Adrenal gland (tissue), 12 donors: ENCODE results near the gene CBX8. TPM values are rescaled to one million over a fixed set of nuclear protein-coding genes. Genes with fewer than 3 reads are reported as not detected.

ENCODE experiments used
- DNase-seq, 7 donors: peaks; one replicate each; pipeline ENCODE4 v3.0.0-alpha.2; 2019 to 2020
- H3K27ac ChIP-seq, 5 donors: fragments of 200-600 bp; sonication (generic) in 4 of 5; 1 replicate in 3 of 5; 2 replicates in 2 of 5; pipeline versions ENCODE4 v1.5.1 to v1.8.0; 2016 to 2020; ENCODE audit warnings: mild to moderate bottlenecking in 1 of 5
- H3K27me3 ChIP-seq: fragments of 200-600 bp; 2 replicates; pipeline ENCODE4 v1.8.0; 2021
- H3K36me3 ChIP-seq, 2 donors: fragments of 200-600 bp; replicated peaks in 1 of 2; 1 replicate in 1 of 2; 2 replicates in 1 of 2; pipeline versions ENCODE4 v1.5.1 to v1.8.0; 2018 to 2022
- H3K4me1 ChIP-seq, 2 donors: fragments of 200-600 bp; replicated peaks in 1 of 2; 1 replicate in 1 of 2; 2 replicates in 1 of 2; pipeline versions ENCODE4 v1.5.1 to v1.8.0; 2018 to 2021
- H3K4me3 ChIP-seq, 4 donors: fragments of 200-600 bp; sonication (generic) in 3 of 4; one replicate each; pipeline ENCODE4 v1.5.1; 2016 to 2018
- H3K9me3 ChIP-seq, 3 donors: fragments of 200-600 bp; sonication (generic) in 1 of 3; replicated peaks in 1 of 3; 1 replicate in 2 of 3; 2 replicates in 1 of 3; pipeline versions ENCODE4 v1.5.1 to v1.8.0; 2016 to 2021
- POLR2A ChIP-seq, 2 donors: fragments of 450-650 bp; IDR thresholded peaks; one replicate each; pipeline ENCODE4 v1.6.1; 2017; ENCODE audit warnings: antibody characterized with exemption in 2 of 2, mild to moderate bottlenecking in 2 of 2, moderate library complexity in 1 of 2
- WGBS, 4 donors: extraction: QIAGEN DNeasy Blood & Tissue Kit in 2 of 4; methylation state at CpG; one replicate each; pipeline versions ENCODE4 v1.1.5 to v1.1.7; 2013 to 2017; 5-methylcytosine and 5-hydroxymethylcytosine counted together
- intact Hi-C, 2 donors: fragments of 100-400 bp; cut with DNase I; formaldehyde crosslinking; loops; one replicate each; pipeline versions ENCODE4 v1.14.1 to v1.15.0; 2022 to 2023
- polyA plus RNA-seq, 3 donors: library from polyadenylated mRNA; stranded (reverse); fragments of 200-250 nt in 2 of 3; fragments of 350-450 nt in 1 of 3; fragmentation: Illumina TruSeq in 1 of 3; extraction: RNeasy Lipid Tissue Mini Kit (QIAGEN cat#74804) in 1 of 3; gene quantifications; one replicate each; pipeline ENCODE4 v1.2.3, GENCODE V29; 2013 to 2014
- total RNA-seq, 9 donors: library from RNA; depleted of rRNA in 4 of 9; stranded (reverse); fragments of >200 nt in 4 of 9; fragments of 120-200 nt in 1 of 9; fragmentation: NEBNext Ultra II Directional in 1 of 9; extraction: Animal tissue kit (Norgen Biotek cat#: 25700) in 1 of 9; gene quantifications; one replicate each; pipeline versions ENCODE4 v1.1.0 to v1.2.4, GENCODE V29; 2013 to 2023
- TF ChIP-seq, protein P1 (sequence below), 6 experiments: fragments of 450-650 bp in 4 of 6; fragments of 200-600 bp in 2 of 6; sonication (generic) in 1 of 6; IDR thresholded peaks; 1 replicate in 5 of 6; 2 replicates in 1 of 6; pipeline versions ENCODE4 v1.5.1 to v1.8.0; 2016 to 2021; ENCODE audit warnings: antibody characterized with exemption in 6 of 6, mild to moderate bottlenecking in 2 of 6, moderate library complexity in 1 of 6
- donor health status: healthy with polysubstance abuse.
- donor health status: Bipolar disorder and iron deficiency.
- donor health status: DM: yes; HTN: yes; CAD: no.
- donor health status: DM: no; HTN: no; CAD: no.
- donor health status: DM: no; HTN: no; CAD: no.
- donor health status: DM: yes; HTN: yes; CAD: no.

Gene CBX8
- total and polyA plus RNA-seq, 12 donors: 0.85 to 10.6 (median 5.5) TPM

DNA sequence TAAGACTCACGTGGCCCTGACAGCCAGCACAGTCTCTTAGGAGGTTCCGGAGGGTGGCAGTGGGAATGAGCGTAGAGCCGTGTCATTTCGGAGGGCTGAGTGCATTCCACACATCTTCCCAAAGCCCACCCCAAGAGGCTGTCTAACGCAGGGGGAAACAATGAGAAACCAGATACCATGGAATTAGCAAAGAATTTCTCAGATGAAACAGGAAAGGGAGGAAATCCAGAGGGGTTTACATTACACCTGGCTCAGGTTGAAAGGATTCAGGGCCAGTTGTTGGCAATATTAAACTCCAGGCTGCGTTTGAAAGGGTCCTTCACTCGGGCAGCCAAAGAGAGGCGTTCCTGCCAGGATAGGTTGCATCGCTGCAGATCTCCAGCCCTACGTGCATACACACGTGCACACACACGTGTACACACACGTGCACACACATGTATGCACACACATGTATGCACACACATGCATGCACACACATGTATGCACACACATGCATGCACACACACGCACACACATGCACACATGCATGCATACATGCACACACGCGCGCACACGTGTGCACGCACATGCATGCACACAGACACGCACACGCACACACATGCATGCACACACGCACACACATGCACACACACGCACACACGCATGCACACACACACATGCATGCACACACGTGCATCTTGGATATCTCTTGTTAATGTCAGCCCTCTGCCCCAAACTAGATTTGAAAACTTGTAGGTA, 30.1 kb upstream of the CBX8 start:
- no peak for DNase-seq
- no peaks in the 10 kb centered on the region for H3K9me3 ChIP-seq
- no peaks in the 10 kb centered on the region for H3K36me3 ChIP-seq
- WGBS, 4 donors: 78 to 91% (median 82%) methylated on average over 25 to 26 of the region's 26 CpGs
- no peaks in the 10 kb centered on the region for H3K27me3 ChIP-seq
- H3K4me3 ChIP-seq: no peak overlapping the region
- intact Hi-C loops: no loop called here
- TF ChIP-seq POLR2A (IDR thresholded peaks at IDR 0.05): no peak
- H3K27ac ChIP-seq: no peak overlapping the region
- H3K4me1 ChIP-seq: peaks cover 10 to 18% of the 10 kb centered on the region in 2 donors

DNA sequence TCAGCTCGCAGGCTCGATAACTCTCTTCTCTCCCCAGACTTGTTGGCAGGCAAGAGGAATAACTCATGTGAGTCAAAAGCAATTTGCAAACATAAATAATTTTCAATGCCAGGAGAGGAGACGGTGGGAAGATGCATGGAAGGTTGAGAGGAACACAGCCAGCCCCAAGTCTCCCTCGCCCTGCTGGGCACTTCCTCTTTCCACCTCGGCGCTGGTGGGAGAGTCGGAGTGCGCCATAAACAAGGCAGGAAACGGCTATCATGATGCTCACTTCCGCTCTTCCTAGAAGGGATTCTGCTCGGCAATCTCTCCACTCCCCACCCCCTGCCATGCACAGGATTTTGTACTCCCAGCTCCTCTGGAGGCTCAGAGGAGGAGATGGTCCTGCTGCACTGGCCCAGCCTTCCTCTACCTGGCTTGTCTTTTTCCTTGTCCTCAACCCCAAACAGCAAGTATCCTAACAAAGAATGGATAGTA, 29.4 kb upstream of the CBX8 start:
- Histone ChIP-seq H3K4me3 (no peak overlapping the region), H3K27ac (no peak overlapping the region), H3K36me3 (no peaks in the 10 kb centered on the region), H3K27me3 (no peaks in the 10 kb centered on the region), H3K4me1 (peaks cover 2 to 10% of the 10 kb centered on the region in 2 donors), H3K9me3 (no peaks in the 10 kb centered on the region)
- peak in 1 of 7 donors; percentile 44 for DNase-seq
- intact Hi-C loops: no loop called here
- no peak for TF ChIP-seq POLR2A (IDR thresholded peaks at IDR 0.05)
- TF ChIP-seq, protein P1, sequence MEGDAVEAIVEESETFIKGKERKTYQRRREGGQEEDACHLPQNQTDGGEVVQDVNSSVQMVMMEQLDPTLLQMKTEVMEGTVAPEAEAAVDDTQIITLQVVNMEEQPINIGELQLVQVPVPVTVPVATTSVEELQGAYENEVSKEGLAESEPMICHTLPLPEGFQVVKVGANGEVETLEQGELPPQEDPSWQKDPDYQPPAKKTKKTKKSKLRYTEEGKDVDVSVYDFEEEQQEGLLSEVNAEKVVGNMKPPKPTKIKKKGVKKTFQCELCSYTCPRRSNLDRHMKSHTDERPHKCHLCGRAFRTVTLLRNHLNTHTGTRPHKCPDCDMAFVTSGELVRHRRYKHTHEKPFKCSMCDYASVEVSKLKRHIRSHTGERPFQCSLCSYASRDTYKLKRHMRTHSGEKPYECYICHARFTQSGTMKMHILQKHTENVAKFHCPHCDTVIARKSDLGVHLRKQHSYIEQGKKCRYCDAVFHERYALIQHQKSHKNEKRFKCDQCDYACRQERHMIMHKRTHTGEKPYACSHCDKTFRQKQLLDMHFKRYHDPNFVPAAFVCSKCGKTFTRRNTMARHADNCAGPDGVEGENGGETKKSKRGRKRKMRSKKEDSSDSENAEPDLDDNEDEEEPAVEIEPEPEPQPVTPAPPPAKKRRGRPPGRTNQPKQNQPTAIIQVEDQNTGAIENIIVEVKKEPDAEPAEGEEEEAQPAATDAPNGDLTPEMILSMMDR (IDR thresholded peaks at IDR 0.05): no peak
- WGBS, 4 donors: 39 to 56% (median 46%) methylated on average over 11 of the region's 11 CpGs

DNA sequence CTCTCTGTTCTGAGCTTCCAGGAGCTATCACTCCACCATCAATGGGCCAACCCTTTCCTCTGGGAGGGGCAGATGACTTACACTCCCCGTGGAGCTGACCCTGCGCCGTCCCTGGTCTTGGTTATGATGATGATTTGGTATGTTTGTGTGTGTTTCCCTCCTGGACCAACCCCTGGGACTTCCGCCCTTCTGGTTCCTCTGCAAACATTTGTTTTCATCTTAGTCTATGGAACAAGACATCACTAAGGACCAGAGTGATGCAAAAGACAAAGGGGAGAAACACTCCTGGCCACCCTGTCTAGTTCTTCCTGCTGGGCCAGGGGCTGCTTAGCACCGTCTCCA, 28.7 kb upstream of the CBX8 start:
- Histone ChIP-seq H3K27me3 (no peaks in the 10 kb centered on the region), H3K36me3 (no peaks in the 10 kb centered on the region), H3K4me3 (no peak overlapping the region), H3K4me1 (peaks cover 0 to 9% of the 10 kb centered on the region in 2 donors), H3K27ac (no peak overlapping the region), H3K9me3 (no peaks in the 10 kb centered on the region)
- no peak for TF ChIP-seq POLR2A (IDR thresholded peaks at IDR 0.05)
- TF ChIP-seq, protein P1 (IDR thresholded peaks at IDR 0.05): no peak
- intact Hi-C loops: no loop called here
- WGBS, 4 donors: 94 to 100% (median 96%) methylated on average over 5 of the region's 5 CpGs
- DNase-seq: no peak

DNA sequence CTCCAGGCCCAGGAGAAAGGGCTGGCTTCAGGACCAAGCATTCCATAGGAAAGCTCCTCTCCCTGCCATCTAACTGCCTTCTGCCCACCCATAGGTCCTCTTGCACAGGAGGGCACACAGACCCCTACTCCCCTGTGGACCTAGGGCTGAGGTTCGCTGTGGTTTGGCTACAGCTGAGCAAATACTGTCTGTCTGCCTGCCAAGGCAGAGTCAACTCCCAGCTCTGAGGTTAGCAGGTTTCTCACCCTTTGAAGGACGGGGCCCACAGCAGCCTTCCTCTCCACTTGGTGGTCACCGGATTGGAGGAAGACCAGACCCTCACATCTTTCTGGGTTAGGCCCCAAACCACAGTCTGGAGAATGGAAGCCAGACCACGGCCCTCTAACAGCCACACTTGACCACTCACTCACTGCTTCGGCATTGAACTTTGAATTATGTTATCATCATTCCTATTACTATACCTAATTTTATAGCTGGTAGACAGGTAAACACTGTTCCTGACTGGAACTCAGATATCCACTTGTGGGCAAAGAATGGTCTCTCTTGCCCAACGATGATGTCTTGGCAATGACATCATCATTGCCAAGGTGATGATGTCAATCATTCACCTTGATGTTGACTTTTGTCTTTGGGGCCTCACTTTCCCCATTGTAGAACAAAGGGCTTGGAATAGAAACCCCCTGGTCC, 28.2 kb upstream of the CBX8 start:
- no peak for TF ChIP-seq POLR2A (IDR thresholded peaks at IDR 0.05)
- TF ChIP-seq, protein P1 (IDR thresholded peaks at IDR 0.05): no peak
- DNase-seq: no peak
- Histone ChIP-seq H3K4me3 (no peak overlapping the region), H3K4me1 (peaks cover 0 to 9% of the 10 kb centered on the region in 2 donors), H3K27ac (no peak overlapping the region), H3K27me3 (no peaks in the 10 kb centered on the region), H3K36me3 (no peaks in the 10 kb centered on the region), H3K9me3 (no peaks in the 10 kb centered on the region)
- intact Hi-C loops: no loop called here
- WGBS, 4 donors: 91 to 99% (median 93%) methylated on average over 5 to 6 of the region's 6 CpGs
